Subcutaneous abdominal adipose tissue (tissue), 5 donors: Measurements from ENCODE around the gene PLCXD3.
"Not testable (repeated sequence)": the region's sequence is repeated elsewhere in the genome, so short reads cannot be mapped to it uniquely, and the experiment has no call there.

Experiments used
- H3K27ac ChIP-seq: one replicate; pipeline ENCODE4 v1.7.0; 2013; ENCODE audit warnings: low read depth, mild to moderate bottlenecking, inconsistent platforms, low read length, moderate library complexity
- H3K27me3 ChIP-seq, 5 donors: one replicate each; pipeline ENCODE4 v1.7.0; 2013; ENCODE audit warnings: low read length in 5 of 5, inconsistent platforms in 1 of 5; ENCODE audit not compliant: control insufficient read depth in 5 of 5, insufficient read depth in 4 of 5
- H3K36me3 ChIP-seq, 5 donors: one replicate each; pipeline ENCODE4 v1.7.0; 2013; ENCODE audit warnings: low read length in 5 of 5; ENCODE audit not compliant: control insufficient read depth in 5 of 5, insufficient read depth in 5 of 5
- H3K4me1 ChIP-seq, 5 donors: one replicate each; pipeline ENCODE4 v1.7.0; 2013; ENCODE audit warnings: low read length in 5 of 5, mild to moderate bottlenecking in 3 of 5, moderate library complexity in 1 of 5; ENCODE audit not compliant: control insufficient read depth in 5 of 5, insufficient read depth in 5 of 5
- H3K4me3 ChIP-seq, 5 donors: one replicate each; pipeline ENCODE4 v1.7.0; 2013; ENCODE audit warnings: low read length in 5 of 5, low read depth in 1 of 5
- H3K9ac ChIP-seq, 5 donors: one replicate each; pipeline ENCODE4 v1.7.0; 2013; ENCODE audit warnings: low read length in 5 of 5, mild to moderate bottlenecking in 4 of 5, moderate library complexity in 3 of 5
- H3K9me3 ChIP-seq, 5 donors: one replicate each; pipeline ENCODE4 v1.7.0; 2013; ENCODE audit warnings: low read length in 5 of 5; ENCODE audit not compliant: control insufficient read depth in 5 of 5
- donor health status: healthy.
- donor health status: healthy.
- donor health status: healthy.
- donor health status: healthy.
- donor health status: healthy.

The PLCXD3 gene

GRCh38 chr5:41337724-41338123 is 172.7 kb downstream of the PLCXD3 start:
- Histone ChIP-seq H3K9ac (no peak overlapping the region), H3K4me3 (no peak overlapping the region), H3K4me1 (peaks cover 0 to 27% (median 15%) of the 10 kb centered on the region in 5 donors), H3K36me3 (no peaks in the 10 kb centered on the region), H3K9me3 (no peaks in the 10 kb centered on the region), H3K27me3 (no peaks in the 10 kb centered on the region), H3K27ac (no peak overlapping the region)

- Histone ChIP-seq H3K27me3 (no peaks in the 10 kb centered on the region), H3K4me1 (peaks cover 0 to 27% (median 15%) of the 10 kb centered on the region in 5 donors), H3K4me3 (no peak overlapping the region), H3K9ac (no peak overlapping the region), H3K9me3 (no peaks in the 10 kb centered on the region), H3K36me3 (no peaks in the 10 kb centered on the region), H3K27ac (no peak overlapping the region)
Measured at GRCh38 chr5:41337216-41337615, 173.2 kb downstream of the PLCXD3 start.

- peaks cover 0 to 27% (median 15%) of the 10 kb centered on the region in 5 donors for H3K4me1 ChIP-seq
- H3K4me3 ChIP-seq: no peak overlapping the region
- no peaks in the 10 kb centered on the region for H3K36me3 ChIP-seq
- H3K9me3 ChIP-seq: no peaks in the 10 kb centered on the region
- no peaks in the 10 kb centered on the region for H3K27me3 ChIP-seq
- H3K27ac ChIP-seq: no peak overlapping the region
- no peak overlapping the region for H3K9ac ChIP-seq
Measured at GRCh38 chr5:41336471-41336870, 173.9 kb downstream of the PLCXD3 start.

- H3K4me1 ChIP-seq: peaks cover 0 to 27% (median 15%) of the 10 kb centered on the region in 5 donors
- H3K9ac ChIP-seq: no peak overlapping the region
- H3K9me3 ChIP-seq: no peaks in the 10 kb centered on the region
- no peaks in the 10 kb centered on the region for H3K27me3 ChIP-seq
- H3K27ac ChIP-seq: no peak overlapping the region
- H3K36me3 ChIP-seq: no peaks in the 10 kb centered on the region
- H3K4me3 ChIP-seq: no peak overlapping the region
Measured at GRCh38 chr5:41335596-41336181, 174.7 kb downstream of the PLCXD3 start.

GRCh38 chr5:41334758-41335157 is 175.6 kb downstream of the PLCXD3 start:
- H3K9me3 ChIP-seq: no peaks in the 10 kb centered on the region
- H3K4me1 ChIP-seq: peaks cover 0 to 27% (median 15%) of the 10 kb centered on the region in 5 donors
- H3K27ac ChIP-seq: no peak overlapping the region
- H3K4me3 ChIP-seq: no peak overlapping the region
- no peak overlapping the region for H3K9ac ChIP-seq
- H3K36me3 ChIP-seq: no peaks in the 10 kb centered on the region
- H3K27me3 ChIP-seq: no peaks in the 10 kb centered on the region

- Histone ChIP-seq H3K27ac (no peak overlapping the region), H3K9ac (no peak overlapping the region), H3K9me3 (no peaks in the 10 kb centered on the region), H3K4me1 (peaks cover 0 to 27% (median 15%) of the 10 kb centered on the region in 5 donors), H3K36me3 (no peaks in the 10 kb centered on the region), H3K4me3 (no peak overlapping the region), H3K27me3 (no peaks in the 10 kb centered on the region)
Measured at GRCh38 chr5:41334221-41334620, 176.2 kb downstream of the PLCXD3 start.

- no peak overlapping the region for H3K9ac ChIP-seq
- no peaks in the 10 kb centered on the region for H3K4me1 ChIP-seq
- no peak overlapping the region for H3K4me3 ChIP-seq
- H3K9me3 ChIP-seq: no peaks in the 10 kb centered on the region
- H3K27me3 ChIP-seq: no peaks in the 10 kb centered on the region
- H3K27ac ChIP-seq: no peak overlapping the region
- H3K36me3 ChIP-seq: no peaks in the 10 kb centered on the region
Measured at GRCh38 chr5:41325074-41325473, 185.3 kb downstream of the PLCXD3 start.

- not testable (repeated sequence) for H3K36me3 ChIP-seq, H3K4me1 ChIP-seq, H3K9ac ChIP-seq, H3K27me3 ChIP-seq, H3K9me3 ChIP-seq, H3K27ac ChIP-seq, H3K4me3 ChIP-seq
Measured at GRCh38 chr5:41322826-41323225, 187.6 kb downstream of the PLCXD3 start.

GRCh38 chr5:41312478-41313060 is 197.8 kb downstream of the PLCXD3 start:
- H3K4me1 ChIP-seq: no peaks in the 10 kb centered on the region
- H3K27me3 ChIP-seq: no peaks in the 10 kb centered on the region
- no peak overlapping the region for H3K9ac ChIP-seq
- H3K27ac ChIP-seq: no peak overlapping the region
- no peaks in the 10 kb centered on the region for H3K36me3 ChIP-seq
- H3K9me3 ChIP-seq: no peaks in the 10 kb centered on the region
- no peak overlapping the region for H3K4me3 ChIP-seq

GRCh38 chr5:41312066-41312465 is 198.3 kb downstream of the PLCXD3 start:
- H3K36me3 ChIP-seq: no peaks in the 10 kb centered on the region
- H3K27me3 ChIP-seq: no peaks in the 10 kb centered on the region
- H3K4me3 ChIP-seq: no peak overlapping the region
- no peak overlapping the region for H3K27ac ChIP-seq
- no peaks in the 10 kb centered on the region for H3K4me1 ChIP-seq
- no peak overlapping the region for H3K9ac ChIP-seq
- H3K9me3 ChIP-seq: no peaks in the 10 kb centered on the region
